ENCODE data around the gene PNMA6E. TPM values are rescaled to one million over a fixed set of nuclear protein-coding genes. Genes with fewer than 3 reads are reported as not detected.

The PNMA6E gene
- total RNA-seq, 2 donors from 2014 or later = 6.9 TPM; not detected in 1

GRCh38 chrX:153397256-153397960 is 3.7 kb downstream of the PNMA6E start:
- Histone ChIP-seq H3K9me3 (no peaks in the 10 kb centered on the region), H3K36me3 (no peaks in the 10 kb centered on the region), H3K4me1 (replicated peaks) (no peaks in the 10 kb centered on the region), H3K27me3 (replicated peaks; ENCODE audit: insufficient read depth) (no peaks in the 10 kb centered on the region), H3K4me3 (no peak overlapping the region), H3K27ac (no peak overlapping the region)
- WGBS = 80% methylated on average over 20 of the region's 27 CpGs
- no peak for DNase-seq (ENCODE audit: low spot score)
- intact Hi-C loops (cut with DNase I) = no loop called here
- TF ChIP-seq POLR2A (IDR thresholded peaks at IDR 0.05) (no peak), CTCF (IDR thresholded peaks at IDR 0.05) (no peak), POLR2AphosphoS5 (IDR thresholded peaks at IDR 0.05) (no peak)

- TF ChIP-seq POLR2A (IDR thresholded peaks at IDR 0.05) (no peak), POLR2AphosphoS5 (IDR thresholded peaks at IDR 0.05) (no peak), CTCF (IDR thresholded peaks at IDR 0.05) (no peak)
- no peaks in the 10 kb centered on the region for H3K36me3 ChIP-seq
- no peaks in the 10 kb centered on the region for H3K9me3 ChIP-seq
- H3K4me1 ChIP-seq (replicated peaks) = no peaks in the 10 kb centered on the region
- 93% methylated on average over 15 of the region's 26 CpGs for WGBS
- no peak overlapping the region for H3K4me3 ChIP-seq
- H3K27ac ChIP-seq = no peak overlapping the region
- no peaks in the 10 kb centered on the region for H3K27me3 ChIP-seq (replicated peaks; ENCODE audit: insufficient read depth)
- DNase-seq (ENCODE audit: low spot score) = no peak
- intact Hi-C loops (cut with DNase I) = no loop called here
Measured at GRCh38 chrX:153396320-153397195, 4.6 kb downstream of the PNMA6E start.

- Histone ChIP-seq H3K4me3 (no peak overlapping the region), H3K9me3 (no peaks in the 10 kb centered on the region), H3K4me1 (replicated peaks) (no peaks in the 10 kb centered on the region), H3K27ac (no peak overlapping the region), H3K27me3 (replicated peaks; ENCODE audit: insufficient read depth) (no peaks in the 10 kb centered on the region), H3K36me3 (no peaks in the 10 kb centered on the region)
- intact Hi-C loops (cut with DNase I) = no loop called here
- TF ChIP-seq POLR2AphosphoS5 (IDR thresholded peaks at IDR 0.05) (no peak), CTCF (IDR thresholded peaks at IDR 0.05) (no peak), POLR2A (IDR thresholded peaks at IDR 0.05) (no peak)
- WGBS = 73% methylated on average over 5 of the region's 26 CpGs
- no peak for DNase-seq (ENCODE audit: low spot score)
Measured at GRCh38 chrX:153395613-153396319, 5.4 kb downstream of the PNMA6E start.

GRCh38 chrX:153394612-153395011 is 6.5 kb downstream of the PNMA6E start:
- no peaks in the 10 kb centered on the region for H3K9me3 ChIP-seq
- H3K4me1 ChIP-seq (replicated peaks) = no peaks in the 10 kb centered on the region
- 31% methylated on average over 6 of the region's 13 CpGs for WGBS
- intact Hi-C loops (cut with DNase I) = no loop called here
- TF ChIP-seq POLR2AphosphoS5 (IDR thresholded peaks at IDR 0.05) (no peak), POLR2A (IDR thresholded peaks at IDR 0.05) (no peak), CTCF (IDR thresholded peaks at IDR 0.05) (no peak)
- H3K4me3 ChIP-seq = no peak overlapping the region
- H3K36me3 ChIP-seq = no peaks in the 10 kb centered on the region
- no peak for DNase-seq (ENCODE audit: low spot score)
- H3K27me3 ChIP-seq (replicated peaks; ENCODE audit: insufficient read depth) = no peaks in the 10 kb centered on the region
- no peak overlapping the region for H3K27ac ChIP-seq

Data from prostate gland (tissue), 2 donors.